ENCODE measurements around the gene CIPC.

DNA sequence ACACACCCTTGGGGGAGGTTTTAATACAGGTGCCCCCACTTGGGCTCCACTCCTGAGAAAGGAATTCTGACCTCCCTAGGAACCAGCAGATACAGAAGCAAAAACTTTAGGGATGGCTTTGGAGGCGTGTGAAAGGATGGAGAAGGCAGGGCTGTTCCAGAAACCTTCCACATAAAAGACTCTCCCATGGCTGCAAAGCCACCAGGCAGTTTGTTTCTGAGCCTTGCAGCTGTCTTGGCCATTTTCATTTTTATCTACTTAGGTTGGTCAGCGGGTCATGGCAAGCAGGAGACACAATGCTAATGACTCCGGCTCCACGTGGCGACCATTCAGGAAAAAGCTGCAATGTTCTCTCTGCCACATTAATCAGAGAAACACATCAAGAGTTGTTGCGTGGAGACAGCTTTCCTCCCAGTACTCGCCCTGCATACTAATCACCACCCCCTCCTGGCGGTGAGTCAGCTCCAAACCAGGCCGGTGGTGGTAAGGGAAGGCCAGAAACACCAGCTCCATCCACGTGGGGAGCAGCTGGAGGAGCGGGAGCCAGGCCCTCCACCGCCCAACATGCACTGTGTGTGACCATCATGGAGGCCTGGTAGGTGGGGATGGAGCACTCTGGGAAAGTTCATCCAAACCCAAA lies 38.7 kb upstream of the CIPC start:
- TF ChIP-seq, protein P1, sequence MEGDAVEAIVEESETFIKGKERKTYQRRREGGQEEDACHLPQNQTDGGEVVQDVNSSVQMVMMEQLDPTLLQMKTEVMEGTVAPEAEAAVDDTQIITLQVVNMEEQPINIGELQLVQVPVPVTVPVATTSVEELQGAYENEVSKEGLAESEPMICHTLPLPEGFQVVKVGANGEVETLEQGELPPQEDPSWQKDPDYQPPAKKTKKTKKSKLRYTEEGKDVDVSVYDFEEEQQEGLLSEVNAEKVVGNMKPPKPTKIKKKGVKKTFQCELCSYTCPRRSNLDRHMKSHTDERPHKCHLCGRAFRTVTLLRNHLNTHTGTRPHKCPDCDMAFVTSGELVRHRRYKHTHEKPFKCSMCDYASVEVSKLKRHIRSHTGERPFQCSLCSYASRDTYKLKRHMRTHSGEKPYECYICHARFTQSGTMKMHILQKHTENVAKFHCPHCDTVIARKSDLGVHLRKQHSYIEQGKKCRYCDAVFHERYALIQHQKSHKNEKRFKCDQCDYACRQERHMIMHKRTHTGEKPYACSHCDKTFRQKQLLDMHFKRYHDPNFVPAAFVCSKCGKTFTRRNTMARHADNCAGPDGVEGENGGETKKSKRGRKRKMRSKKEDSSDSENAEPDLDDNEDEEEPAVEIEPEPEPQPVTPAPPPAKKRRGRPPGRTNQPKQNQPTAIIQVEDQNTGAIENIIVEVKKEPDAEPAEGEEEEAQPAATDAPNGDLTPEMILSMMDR (conservative IDR thresholded peaks at IDR 0.05; ENCODE audit: low read length), result no peak
- TF ChIP-seq EZH2phosphoT487 (IDR thresholded peaks at IDR 0.05; ENCODE audit: borderline replicate concordance), result no peak

Measured in Loucy (cell line).